Vagina (tissue), 2 donors: Measurements from ENCODE around the gene P2RY4.

ENCODE experiments used
- POLR2A ChIP-seq, 2 donors: fragments of 450-650 bp; IDR thresholded peaks; one replicate each; pipeline ENCODE4 v1.6.1; 2017; ENCODE audit warnings: antibody characterized with exemption in 2 of 2, mild to moderate bottlenecking in 2 of 2, moderate library complexity in 2 of 2
- POLR2AphosphoS5 ChIP-seq, 2 donors: sonication (generic); formaldehyde crosslinking; IDR thresholded peaks; one replicate each; pipeline ENCODE4 v1.9.0; 2017; ENCODE audit warnings: antibody characterized with exemption in 2 of 2, mild to moderate bottlenecking in 2 of 2, low read depth in 1 of 2; ENCODE audit not compliant: insufficient read depth in 1 of 2
- TF ChIP-seq, protein P1 (sequence below), 3 experiments: fragments of 450-650 bp in 2 of 3; fragments of 200-600 bp in 1 of 3; sonication (generic) in 1 of 3; IDR thresholded peaks; one replicate each; pipeline ENCODE4 v1.5.1; 2017 to 2019; ENCODE audit warnings: antibody characterized with exemption in 3 of 3, mild to moderate bottlenecking in 2 of 3, moderate library complexity in 2 of 3

DNA sequence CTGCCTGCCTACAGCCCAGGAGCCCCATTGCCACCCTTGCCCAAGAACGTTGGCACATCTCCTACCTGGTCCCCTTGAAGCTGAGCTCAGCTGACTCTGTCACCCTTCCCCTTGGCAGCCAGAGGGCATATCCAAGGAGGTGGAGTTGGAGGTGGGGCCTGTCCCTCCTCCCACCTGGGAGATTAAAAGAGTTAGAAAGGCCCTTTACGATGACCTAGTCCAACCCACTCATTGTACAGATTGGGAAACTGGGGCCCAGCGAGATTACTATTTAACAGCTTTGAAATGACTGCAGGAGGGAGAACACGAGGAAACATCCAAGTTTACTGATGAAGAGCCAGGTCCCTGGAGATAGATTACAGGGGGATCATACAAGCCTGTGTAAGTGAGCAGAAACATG, at the start of gene P2RY4:
- TF ChIP-seq, protein P1, sequence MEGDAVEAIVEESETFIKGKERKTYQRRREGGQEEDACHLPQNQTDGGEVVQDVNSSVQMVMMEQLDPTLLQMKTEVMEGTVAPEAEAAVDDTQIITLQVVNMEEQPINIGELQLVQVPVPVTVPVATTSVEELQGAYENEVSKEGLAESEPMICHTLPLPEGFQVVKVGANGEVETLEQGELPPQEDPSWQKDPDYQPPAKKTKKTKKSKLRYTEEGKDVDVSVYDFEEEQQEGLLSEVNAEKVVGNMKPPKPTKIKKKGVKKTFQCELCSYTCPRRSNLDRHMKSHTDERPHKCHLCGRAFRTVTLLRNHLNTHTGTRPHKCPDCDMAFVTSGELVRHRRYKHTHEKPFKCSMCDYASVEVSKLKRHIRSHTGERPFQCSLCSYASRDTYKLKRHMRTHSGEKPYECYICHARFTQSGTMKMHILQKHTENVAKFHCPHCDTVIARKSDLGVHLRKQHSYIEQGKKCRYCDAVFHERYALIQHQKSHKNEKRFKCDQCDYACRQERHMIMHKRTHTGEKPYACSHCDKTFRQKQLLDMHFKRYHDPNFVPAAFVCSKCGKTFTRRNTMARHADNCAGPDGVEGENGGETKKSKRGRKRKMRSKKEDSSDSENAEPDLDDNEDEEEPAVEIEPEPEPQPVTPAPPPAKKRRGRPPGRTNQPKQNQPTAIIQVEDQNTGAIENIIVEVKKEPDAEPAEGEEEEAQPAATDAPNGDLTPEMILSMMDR (IDR thresholded peaks at IDR 0.05): no peak
- no peak for TF ChIP-seq POLR2A (IDR thresholded peaks at IDR 0.05)
- TF ChIP-seq POLR2AphosphoS5 (IDR thresholded peaks at IDR 0.05; ENCODE audit: insufficient read depth in 1 of 2, low read depth in 1 of 2): no peak
